ENCODE results near the gene BTAF1.
A peak's percentile ranks its signal among the peaks of the same experiment; 100 is the strongest.

BTAF1 gene

DNA sequence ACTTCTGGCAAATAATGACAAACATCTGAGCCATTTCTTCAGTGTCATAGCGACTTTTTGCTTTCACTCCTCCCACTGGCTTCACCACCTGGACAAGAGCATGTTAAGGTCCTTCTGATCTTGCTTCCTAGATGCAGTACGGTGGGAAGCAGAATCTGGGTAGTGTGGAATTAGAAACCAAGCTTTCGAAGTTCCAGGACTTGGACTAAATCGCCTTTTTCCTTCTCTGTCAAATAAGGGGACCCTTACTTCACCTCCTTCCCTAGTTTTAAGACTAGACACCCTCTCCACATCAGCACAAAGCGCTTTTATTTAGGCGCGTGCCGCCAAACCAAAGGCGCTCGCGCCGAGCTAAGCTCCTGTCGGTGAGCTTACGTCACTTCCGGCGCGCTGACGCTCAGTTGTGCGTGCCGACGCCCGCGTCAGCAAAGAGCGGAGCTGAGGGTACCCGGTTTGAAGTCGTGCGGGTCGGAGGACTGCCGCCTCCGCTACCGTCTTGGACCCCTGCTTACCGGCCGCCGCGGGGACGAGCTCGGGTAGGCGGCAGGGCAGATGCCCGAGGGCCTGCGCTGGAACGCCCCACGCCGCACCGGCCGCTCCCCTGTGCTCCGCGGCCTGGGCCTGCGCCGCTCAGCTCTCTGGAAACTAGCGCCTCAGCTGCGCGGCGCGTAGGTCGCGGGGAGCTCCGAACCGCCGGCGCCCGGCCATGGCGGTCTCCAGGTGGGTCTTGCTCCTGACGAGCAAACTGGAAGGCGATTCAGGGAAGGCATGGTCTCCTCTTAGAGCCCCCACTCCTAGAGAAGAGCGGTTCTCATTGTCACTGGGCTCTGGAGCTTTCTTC lies at the start of gene BTAF1:
TSS of gene BTAF1 (plus strand) at position 400 of the 841 bp plus-strand sequence. CDS start at position 707, 307 bp downstream.
- peaks cover 10% of the 10 kb centered on the region for H3K4me1 ChIP-seq (ENCODE audit: control insufficient read depth, insufficient read depth, low read length, unreplicated experiment)
- H3K4me3 ChIP-seq (ENCODE audit: low read depth, low read length), result peak within 1 kb of the TSS; percentile 90
- H3K27ac ChIP-seq (ENCODE audit: low read depth, low read length), result peak within 1 kb of the TSS; percentile 83
- peaks cover 48% of the 10 kb centered on the region for H3K79me2 ChIP-seq (ENCODE audit: control insufficient read depth, insufficient read depth, low read length, unreplicated experiment)
- H2AFZ ChIP-seq (ENCODE audit: low read length, unreplicated experiment), result peak within 1 kb of the TSS; percentile 92
- H3K27me3 ChIP-seq (ENCODE audit: insufficient read depth, low read length), result no peaks in the 10 kb centered on the region
- no peaks in the 10 kb centered on the region for H3K36me3 ChIP-seq (ENCODE audit: insufficient read depth, low read length)

DNA sequence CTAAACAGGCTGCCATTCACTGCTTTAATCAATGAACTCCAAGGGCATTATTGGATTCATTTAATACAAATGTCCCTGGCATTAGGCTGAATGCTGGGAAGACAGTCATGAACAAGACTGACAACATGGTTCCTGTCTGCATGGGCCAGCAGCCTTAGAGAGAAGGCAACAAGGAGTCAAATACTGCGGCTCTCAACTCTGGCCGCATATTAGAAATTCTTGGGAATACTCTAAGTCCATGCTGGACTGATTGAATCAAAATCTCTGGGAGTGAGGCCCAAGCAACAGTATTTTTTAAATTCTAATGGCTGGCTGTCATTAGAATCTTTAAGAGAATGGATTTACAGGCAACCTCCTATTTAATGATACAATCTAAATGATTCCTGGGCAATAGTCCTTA lies 48.4 kb upstream of the BTAF1 start:
- Histone ChIP-seq H3K27ac (ENCODE audit: low read depth, low read length) (no peak overlapping the region), H3K36me3 (ENCODE audit: insufficient read depth, low read length) (no peaks in the 10 kb centered on the region), H3K27me3 (ENCODE audit: insufficient read depth, low read length) (no peaks in the 10 kb centered on the region), H3K79me2 (ENCODE audit: control insufficient read depth, insufficient read depth, low read length, unreplicated experiment) (no peaks in the 10 kb centered on the region), H2AFZ (ENCODE audit: low read length, unreplicated experiment) (no peak overlapping the region), H3K4me3 (ENCODE audit: low read depth, low read length) (no peak overlapping the region), H3K4me1 (ENCODE audit: control insufficient read depth, insufficient read depth, low read length, unreplicated experiment) (no peaks in the 10 kb centered on the region)

DNA sequence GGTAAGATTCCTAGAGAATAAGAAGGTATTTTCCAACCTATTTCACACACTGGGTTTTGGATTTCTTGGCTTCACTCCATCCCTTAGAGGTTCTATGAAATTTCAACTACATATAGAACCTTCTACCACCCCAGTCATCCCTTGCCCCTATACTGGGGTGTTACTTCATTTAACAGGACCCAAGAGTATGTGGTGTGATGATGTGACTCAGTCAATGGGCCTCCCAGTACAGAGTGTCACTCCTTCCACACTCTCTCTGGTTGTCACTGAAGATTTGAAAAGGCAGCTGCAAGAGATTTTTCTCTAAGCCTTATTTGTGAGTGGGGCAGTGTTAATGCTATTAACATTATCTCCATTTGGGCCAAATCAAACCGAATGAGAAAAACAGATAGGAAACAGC lies 47.8 kb upstream of the BTAF1 start:
- Histone ChIP-seq H3K36me3 (ENCODE audit: insufficient read depth, low read length) (no peaks in the 10 kb centered on the region), H2AFZ (ENCODE audit: low read length, unreplicated experiment) (no peak overlapping the region), H3K79me2 (ENCODE audit: control insufficient read depth, insufficient read depth, low read length, unreplicated experiment) (no peaks in the 10 kb centered on the region), H3K27me3 (ENCODE audit: insufficient read depth, low read length) (no peaks in the 10 kb centered on the region), H3K4me3 (ENCODE audit: low read depth, low read length) (no peak overlapping the region), H3K27ac (ENCODE audit: low read depth, low read length) (no peak overlapping the region), H3K4me1 (ENCODE audit: control insufficient read depth, insufficient read depth, low read length, unreplicated experiment) (no peaks in the 10 kb centered on the region)

DNA sequence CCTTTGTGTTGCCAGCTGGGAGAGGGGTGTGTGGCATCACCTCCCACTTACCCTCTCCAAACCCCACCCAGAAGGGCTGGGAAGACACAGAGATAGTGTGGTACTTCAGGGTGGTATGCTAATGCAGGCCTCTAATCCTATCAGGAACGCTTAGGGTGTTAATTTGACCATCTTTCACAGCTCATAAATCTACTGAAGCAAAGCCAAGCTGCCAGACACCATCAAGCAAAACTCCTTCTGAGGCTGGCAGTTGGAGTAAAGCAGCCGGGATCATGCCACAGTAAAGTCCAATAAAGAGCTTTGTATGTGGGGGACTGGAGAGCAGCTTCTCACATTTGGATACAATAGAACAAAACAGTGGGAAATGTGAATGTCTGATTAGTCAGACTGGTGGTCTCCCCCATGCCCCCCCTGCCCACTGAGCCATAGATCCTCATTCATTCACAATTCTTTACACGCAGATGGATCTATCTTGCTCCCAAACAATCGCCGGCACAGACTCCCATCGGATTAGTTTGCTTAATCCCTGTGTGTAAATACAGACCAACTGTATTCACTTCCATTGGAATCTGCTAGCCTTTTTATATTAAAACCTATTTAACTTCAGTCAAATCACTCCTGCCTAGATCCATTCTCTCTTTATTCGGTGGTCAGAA lies 43.9 kb upstream of the BTAF1 start:
- H3K4me1 ChIP-seq (ENCODE audit: control insufficient read depth, insufficient read depth, low read length, unreplicated experiment), result no peaks in the 10 kb centered on the region
- H3K36me3 ChIP-seq (ENCODE audit: insufficient read depth, low read length), result no peaks in the 10 kb centered on the region
- H3K27ac ChIP-seq (ENCODE audit: low read depth, low read length), result no peak overlapping the region
- no peak overlapping the region for H2AFZ ChIP-seq (ENCODE audit: low read length, unreplicated experiment)
- H3K79me2 ChIP-seq (ENCODE audit: control insufficient read depth, insufficient read depth, low read length, unreplicated experiment), result no peaks in the 10 kb centered on the region
- H3K4me3 ChIP-seq (ENCODE audit: low read depth, low read length), result no peak overlapping the region
- H3K27me3 ChIP-seq (ENCODE audit: insufficient read depth, low read length), result no peaks in the 10 kb centered on the region

DNA sequence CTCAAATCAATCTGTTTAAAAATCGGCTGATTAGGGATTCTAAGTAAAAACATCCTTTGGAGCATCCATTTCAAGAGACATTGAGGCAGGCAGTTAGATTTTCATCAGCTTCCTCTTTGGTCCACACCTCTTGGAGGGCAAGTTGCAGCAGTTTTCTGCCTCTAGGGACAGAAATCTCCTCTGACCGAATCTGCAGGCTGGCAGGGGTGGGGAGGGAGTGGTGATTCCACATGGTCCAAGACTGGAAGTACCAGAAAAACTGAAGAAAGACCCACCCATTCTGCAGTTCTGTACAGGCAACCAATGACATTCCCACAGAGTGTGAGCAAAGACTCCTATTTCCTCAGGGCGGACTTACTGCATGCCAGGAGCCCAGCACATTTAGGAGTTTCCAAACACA lies 43.3 kb upstream of the BTAF1 start:
- Histone ChIP-seq H3K27ac (ENCODE audit: low read depth, low read length) (no peak overlapping the region), H3K27me3 (ENCODE audit: insufficient read depth, low read length) (no peaks in the 10 kb centered on the region), H2AFZ (ENCODE audit: low read length, unreplicated experiment) (no peak overlapping the region), H3K4me3 (ENCODE audit: low read depth, low read length) (no peak overlapping the region), H3K36me3 (ENCODE audit: insufficient read depth, low read length) (no peaks in the 10 kb centered on the region), H3K79me2 (ENCODE audit: control insufficient read depth, insufficient read depth, low read length, unreplicated experiment) (no peaks in the 10 kb centered on the region), H3K4me1 (ENCODE audit: control insufficient read depth, insufficient read depth, low read length, unreplicated experiment) (no peaks in the 10 kb centered on the region)

DNA sequence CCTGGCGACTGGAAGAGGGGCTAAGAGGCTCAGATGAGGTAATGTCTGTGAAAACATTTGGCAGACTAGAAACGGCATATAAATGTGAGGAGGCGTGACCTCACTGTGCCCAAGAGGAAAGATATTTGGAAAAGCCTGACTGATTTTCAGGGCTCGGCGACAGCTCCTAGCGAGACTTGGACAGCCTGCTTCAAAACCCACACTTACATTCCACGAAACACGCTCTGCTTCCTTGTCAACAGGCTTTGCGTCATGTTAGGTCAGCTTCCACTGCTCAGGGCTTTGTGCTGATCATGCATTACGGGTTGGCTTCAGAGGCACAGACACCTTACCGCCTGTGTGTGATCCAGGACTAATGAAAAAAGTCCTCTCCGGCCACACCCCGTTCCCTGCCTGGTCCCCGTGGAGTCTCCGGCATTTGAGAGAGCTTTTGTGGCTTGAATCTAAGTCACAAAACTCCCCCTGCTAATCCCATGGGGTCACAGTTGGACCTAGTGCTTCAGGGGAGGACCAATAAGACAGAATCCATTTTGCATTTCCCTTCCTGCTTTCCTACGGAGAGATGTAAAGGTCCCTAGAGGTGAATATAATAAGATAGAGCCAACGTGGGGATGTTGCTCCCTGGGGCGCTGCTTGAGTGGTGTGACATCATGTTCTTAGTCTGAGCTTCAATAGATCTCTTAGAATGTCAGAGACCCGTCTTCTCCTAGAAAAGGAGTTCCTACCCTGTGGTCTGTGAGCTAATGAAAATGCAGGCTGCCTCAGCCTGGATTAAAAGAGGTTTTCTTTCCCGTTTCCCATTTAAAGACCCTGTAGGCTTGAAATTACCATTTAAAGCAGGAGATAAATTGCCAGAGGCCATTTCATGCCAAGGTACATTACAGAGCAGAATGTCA lies 39.8 kb upstream of the BTAF1 start:
- Histone ChIP-seq H3K27me3 (ENCODE audit: insufficient read depth, low read length) (no peaks in the 10 kb centered on the region), H3K4me1 (ENCODE audit: control insufficient read depth, insufficient read depth, low read length, unreplicated experiment) (no peaks in the 10 kb centered on the region), H3K4me3 (ENCODE audit: low read depth, low read length) (no peak overlapping the region), H3K36me3 (ENCODE audit: insufficient read depth, low read length) (no peaks in the 10 kb centered on the region), H3K27ac (ENCODE audit: low read depth, low read length) (no peak overlapping the region), H2AFZ (ENCODE audit: low read length, unreplicated experiment) (peak overlapping the region; percentile 31), H3K79me2 (ENCODE audit: control insufficient read depth, insufficient read depth, low read length, unreplicated experiment) (no peaks in the 10 kb centered on the region)

DNA sequence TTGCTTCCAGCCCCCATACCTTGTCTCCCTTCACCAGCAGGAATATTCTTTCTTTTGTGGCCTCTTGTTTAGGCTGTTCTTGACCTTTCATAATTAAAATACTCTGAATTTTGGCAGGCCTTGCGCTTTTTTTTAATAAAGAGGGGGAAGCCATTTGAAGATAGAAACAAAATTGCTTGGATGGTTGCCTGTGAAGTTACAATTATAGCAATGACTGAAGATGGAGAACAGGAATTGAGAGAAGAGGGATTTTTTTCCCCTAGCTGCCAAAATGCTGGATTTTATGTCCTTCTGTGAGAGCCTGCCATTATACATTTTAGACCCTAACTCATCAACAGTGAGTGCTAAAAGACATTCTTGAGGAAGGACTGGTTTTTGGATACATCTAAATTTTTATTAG lies 39.0 kb upstream of the BTAF1 start:
- Histone ChIP-seq H3K79me2 (ENCODE audit: control insufficient read depth, insufficient read depth, low read length, unreplicated experiment) (no peaks in the 10 kb centered on the region), H3K27ac (ENCODE audit: low read depth, low read length) (no peak overlapping the region), H3K4me1 (ENCODE audit: control insufficient read depth, insufficient read depth, low read length, unreplicated experiment) (no peaks in the 10 kb centered on the region), H3K4me3 (ENCODE audit: low read depth, low read length) (no peak overlapping the region), H2AFZ (ENCODE audit: low read length, unreplicated experiment) (no peak overlapping the region), H3K27me3 (ENCODE audit: insufficient read depth, low read length) (no peaks in the 10 kb centered on the region), H3K36me3 (ENCODE audit: insufficient read depth, low read length) (no peaks in the 10 kb centered on the region)

DNA sequence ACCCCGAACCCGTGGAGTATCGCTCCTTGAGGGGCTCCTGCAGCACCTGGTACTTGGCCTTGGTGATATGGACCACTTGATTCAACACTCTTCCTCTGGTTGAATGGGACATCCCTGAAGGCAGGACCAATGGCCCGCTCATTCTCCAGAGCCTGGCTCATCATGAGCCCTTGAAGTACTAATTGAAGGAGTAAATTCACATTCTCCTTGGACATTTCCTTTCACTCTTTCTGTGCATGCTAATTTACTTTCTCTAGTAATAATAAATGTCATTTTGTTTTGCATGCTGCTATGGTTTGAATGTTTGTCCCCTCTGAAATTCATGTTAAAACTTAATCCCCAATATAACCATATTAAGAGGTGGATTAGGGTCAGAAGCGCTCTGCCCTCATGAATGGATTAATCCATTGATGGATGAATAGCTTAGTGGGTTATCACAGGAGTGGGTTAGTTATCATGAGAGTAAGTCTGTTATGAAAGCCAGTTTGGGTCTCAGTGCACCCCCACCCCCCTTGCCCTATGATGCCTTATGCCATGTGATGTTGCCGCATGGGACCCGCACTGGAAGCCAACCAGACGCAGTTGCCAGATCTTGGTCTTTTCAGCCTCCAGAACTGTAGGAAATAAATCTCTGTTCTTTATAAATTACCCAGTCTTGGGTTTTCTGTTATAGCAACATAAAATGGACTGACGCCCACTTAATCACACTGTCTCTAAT lies 38.0 kb upstream of the BTAF1 start:
- no peak overlapping the region for H2AFZ ChIP-seq (ENCODE audit: low read length, unreplicated experiment)
- H3K27ac ChIP-seq (ENCODE audit: low read depth, low read length), result no peak overlapping the region
- H3K4me3 ChIP-seq (ENCODE audit: low read depth, low read length), result no peak overlapping the region
- no peaks in the 10 kb centered on the region for H3K36me3 ChIP-seq (ENCODE audit: insufficient read depth, low read length)
- peaks cover under 1% of the 10 kb centered on the region for H3K4me1 ChIP-seq (ENCODE audit: control insufficient read depth, insufficient read depth, low read length, unreplicated experiment)
- H3K79me2 ChIP-seq (ENCODE audit: control insufficient read depth, insufficient read depth, low read length, unreplicated experiment), result no peaks in the 10 kb centered on the region
- no peaks in the 10 kb centered on the region for H3K27me3 ChIP-seq (ENCODE audit: insufficient read depth, low read length)

DNA sequence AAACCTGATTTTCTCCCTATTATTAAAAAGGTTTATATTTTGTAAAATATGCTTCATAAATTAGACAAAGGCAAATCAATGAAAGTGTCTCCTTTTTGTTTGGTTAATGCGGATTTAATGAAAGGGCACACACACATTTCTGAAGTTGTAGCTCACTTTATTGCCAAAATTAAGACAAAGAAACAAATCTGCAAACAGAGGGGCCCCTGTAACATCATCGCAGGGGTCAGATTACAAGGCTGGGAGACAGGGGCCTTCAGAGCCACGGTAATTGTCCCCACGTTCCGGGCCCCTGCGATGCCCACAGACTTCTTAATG lies 36.7 kb upstream of the BTAF1 start:
- Histone ChIP-seq H3K27me3 (ENCODE audit: insufficient read depth, low read length) (no peaks in the 10 kb centered on the region), H3K27ac (ENCODE audit: low read depth, low read length) (no peak overlapping the region), H3K4me3 (ENCODE audit: low read depth, low read length) (peak overlapping the region; percentile 84), H3K79me2 (ENCODE audit: control insufficient read depth, insufficient read depth, low read length, unreplicated experiment) (no peaks in the 10 kb centered on the region), H3K4me1 (ENCODE audit: control insufficient read depth, insufficient read depth, low read length, unreplicated experiment) (peaks cover 7% of the 10 kb centered on the region), H3K36me3 (ENCODE audit: insufficient read depth, low read length) (no peaks in the 10 kb centered on the region), H2AFZ (ENCODE audit: low read length, unreplicated experiment) (peak overlapping the region; percentile 71)

All from ACC112 (cell line).